K562 (cell line): Measurements from ENCODE around the gene C2orf76. TPM values are rescaled to one million over a fixed set of nuclear protein-coding genes. Genes with fewer than 3 reads are reported as not detected.
A peak's percentile ranks its signal among the peaks of the same experiment; 100 is the strongest.

Experiments used
- ATAC-seq: fragments of 200-7000 bp; cut with Tn5 transposase; 3 replicates; pipeline ENCODE4 v1.9.1; 2020; ENCODE audit warnings: moderate library complexity
- BruUV-seq: library from RNA; stranded (reverse); fragments of 400-500 nt; replicated peaks from 2 replicates; lab custom pipeline; 2021; lab: Mats Ljungman, UMichigan
- CTCF ChIA-PET: fragments of 300-600 bp; formaldehyde crosslinking; extraction: SDS; loops from one replicate; lab custom pipeline; 2021; ENCODE audit warnings: low intra/inter-chr PET ratio; lab: Yijun Ruan, JAX
- POLR2A ChIA-PET: fragments of 300-600, 350-650 bp; sonication (Branson Sonifier 250); formaldehyde crosslinking; extraction: SDS; loops from one replicate; lab custom pipeline; 2021; ENCODE audit warnings: antibody characterized with exemption, inconsistent platforms; lab: Yijun Ruan, JAX
- DNase-seq, 4 experiments: peaks; one replicate each; pipeline versions ENCODE4 v3.0.0 to v3.0.0-alpha.2; 2011 to 2018; ENCODE audit warnings: low spot score in 3 of 4, mixed read lengths in 3 of 4; ENCODE audit errors: extremely low read depth in 1 of 4
- FAIRE-seq: peaks from 2 replicates; lab custom pipeline; 2011; peaks lifted over from hg19 to GRCh38; lab: Jason Lieb, UNC
- H2AFZ ChIP-seq: 2 replicates; pipeline ENCODE4 v1.6.0; 2011; ENCODE audit warnings: low read depth, low read length, control low read depth, inconsistent platforms
- H3K27ac ChIP-seq: fragments of 200-600 bp; 3 replicates; pipeline ENCODE4 v1.8.0; 2011; ENCODE audit warnings: low read depth, mild to moderate bottlenecking, control low read depth, inconsistent platforms, low read length, moderate library complexity, mixed read lengths; ENCODE audit errors: extremely low read depth
- H3K27me3 ChIP-seq, 2 experiments: fragments of 300-600 bp in 1 of 2; 2 replicates in 1 of 2; 3 replicates in 1 of 2; pipeline versions ENCODE4 v1.6.0 to v1.8.0; 2011; ENCODE audit warnings: inconsistent platforms in 2 of 2, low read length in 2 of 2, mild to moderate bottlenecking in 1 of 2, mixed read lengths in 1 of 2, moderate library complexity in 1 of 2; ENCODE audit not compliant: control insufficient read depth in 2 of 2, insufficient read depth in 2 of 2
- H3K36me3 ChIP-seq: fragments of 300-600 bp; 3 replicates; pipeline ENCODE4 v1.8.0; 2011; ENCODE audit warnings: mild to moderate bottlenecking, low read length, inconsistent platforms; ENCODE audit not compliant: control insufficient read depth, insufficient read depth
- H3K4me1 ChIP-seq, 2 experiments: fragments of 200-600 bp in 1 of 2; replicated peaks in 1 of 2; 2 replicates in 1 of 2; 3 replicates in 1 of 2; pipeline versions ENCODE4 v1.5.1 to v1.8.0; 2011; ENCODE audit warnings: inconsistent platforms in 2 of 2, low read length in 2 of 2, mild to moderate bottlenecking in 1 of 2, mixed read lengths in 1 of 2, moderate library complexity in 1 of 2; ENCODE audit not compliant: control insufficient read depth in 2 of 2, insufficient read depth in 2 of 2
- H3K4me2 ChIP-seq: 2 replicates; pipeline ENCODE4 v1.6.1; 2011; ENCODE audit warnings: low read length, control low read depth, inconsistent platforms, mixed read lengths; ENCODE audit not compliant: insufficient read depth
- H3K4me3 ChIP-seq: fragments of 200-600 bp; sonication (generic), shearing (Covaris generic); 2 replicates; pipeline ENCODE4 v1.5.1; 2016; ENCODE audit warnings: control low read depth, inconsistent platforms
- H3K79me2 ChIP-seq: fragments of 200-600 bp; 3 replicates; pipeline ENCODE4 v1.8.0; 2011; ENCODE audit warnings: low read length, inconsistent platforms; ENCODE audit not compliant: control insufficient read depth, insufficient read depth
- H3K9ac ChIP-seq, 2 experiments: 2 replicates each; pipeline versions ENCODE4 v1.6.0 to v1.6.1; 2011; ENCODE audit warnings: low read depth in 2 of 2, low read length in 2 of 2, control low read depth in 1 of 2, inconsistent platforms in 1 of 2, mild to moderate bottlenecking in 1 of 2, mixed read lengths in 1 of 2; ENCODE audit not compliant: insufficient read depth in 1 of 2
- H3K9me1 ChIP-seq: one replicate; pipeline ENCODE4 v1.6.0; 2011; ENCODE audit warnings: inconsistent platforms, mild to moderate bottlenecking, low read length, moderate library complexity; ENCODE audit not compliant: control insufficient read depth, insufficient read depth
- H3K9me3 ChIP-seq: replicated peaks from 2 replicates; pipeline ENCODE4 v1.5.1; 2011; ENCODE audit warnings: low read depth, low read length, inconsistent platforms; ENCODE audit not compliant: control insufficient read depth, insufficient read depth
- H4K20me1 ChIP-seq: replicated peaks from 2 replicates; pipeline ENCODE4 v1.6.1; 2011; ENCODE audit warnings: low read length, inconsistent platforms, mixed read lengths; ENCODE audit not compliant: control insufficient read depth, insufficient read depth
- ELK1 ChIP-seq: sonication (generic); formaldehyde crosslinking; IDR thresholded peaks from 2 replicates; pipeline ENCODE4 v1.8.1; 2022; ENCODE audit warnings: missing genetic modification reagents
- FOXJ2 ChIP-seq: fragments of 200-800 bp; sonication (Bioruptor generic); IDR thresholded peaks from 2 replicates; pipeline ENCODE4 v1.6.1; 2016; ENCODE audit warnings: missing genetic modification characterization, missing compliant biosample characterization
- KDM2B ChIP-seq: fragments of 250-450 bp; sonication (Bioruptor Pico); IDR thresholded peaks from 2 replicates; pipeline ENCODE4 v1.8.0; 2021; ENCODE audit warnings: mild to moderate bottlenecking, moderate library complexity
- RUNX1 ChIP-seq: sonication (generic); IDR thresholded peaks from 2 replicates; pipeline ENCODE4 v1.6.1; 2016; ENCODE audit warnings: antibody characterized with exemption, low read depth
- SPI1 ChIP-seq: IDR thresholded peaks from 2 replicates; pipeline ENCODE4 v1.6.1; 2011; ENCODE audit warnings: low read depth, low read length, control low read depth, borderline replicate concordance
- WGBS: fragments of 100-300 bp; shearing (Covaris generic); methylation state at CpG from one replicate; pipeline ENCODE4 v1.1.6; 2016; ENCODE audit warnings: low coverage, mixed read lengths; ENCODE audit not compliant: insufficient coverage; ENCODE audit errors: missing lambda C conversion rate; 5-methylcytosine and 5-hydroxymethylcytosine counted together
- in situ Hi-C: fragments of 300-500 bp; cut with MboI; formaldehyde crosslinking; loops from 4 replicates; pipeline ENCODE4 v1.15.0; 2018; ENCODE audit warnings: inconsistent platforms, mixed read lengths
- intact Hi-C: fragments of 100-400 bp; cut with micrococcal nuclease; formaldehyde crosslinking; loops from 2 replicates; pipeline ENCODE4 v1.14.2; 2022
- polyA plus RNA-seq, 8 experiments: library from polyadenylated mRNA; depleted of rRNA in 4 of 8; stranded (reverse) in 5 of 8; unstranded in 3 of 8; fragments of >200 nt; fragmentation: Nextera tagmentation in 2 of 8; fragmentation: Illumina TruSeq in 1 of 8; extraction: Ambion mirVana in 2 of 8; extraction: Trizol in 1 of 8; gene quantifications; 2 replicates each; pipeline versions ENCODE4 v1.2.1 to v1.2.3, GENCODE V29; 2011 to 2014; ENCODE audit warnings: inconsistent platforms in 1 of 8, missing spikeins in 1 of 8
- total RNA-seq, 7 experiments: library from RNA; depleted of rRNA in 6 of 7; stranded (reverse); fragments of >200 nt in 6 of 7; fragmentation: Illumina TruSeq in 2 of 7; extraction: Trizol in 2 of 7; gene quantifications; 2 replicates each; pipeline versions ENCODE4 v1.2.1 to v1.2.3, GENCODE V29; 2011 to 2021; ENCODE audit warnings: low replicate concordance in 1 of 7
- TF ChIP-seq, protein P1 (sequence below), 2 experiments: fragments of 450-650 bp; IDR thresholded peaks; 2 replicates each; pipeline ENCODE4 v1.6.1; 2018; ENCODE audit warnings: mild to moderate bottlenecking in 2 of 2, low read depth in 1 of 2; ENCODE audit not compliant: partially characterized antibody in 2 of 2

Gene C2orf76
- total and polyA plus RNA-seq, 9 of the 15 experiments (the other 6 are each of a cell fraction or from before 2014, with no cell fraction given) = 4.8 to 26.2 (median 14.5) TPM

DNA sequence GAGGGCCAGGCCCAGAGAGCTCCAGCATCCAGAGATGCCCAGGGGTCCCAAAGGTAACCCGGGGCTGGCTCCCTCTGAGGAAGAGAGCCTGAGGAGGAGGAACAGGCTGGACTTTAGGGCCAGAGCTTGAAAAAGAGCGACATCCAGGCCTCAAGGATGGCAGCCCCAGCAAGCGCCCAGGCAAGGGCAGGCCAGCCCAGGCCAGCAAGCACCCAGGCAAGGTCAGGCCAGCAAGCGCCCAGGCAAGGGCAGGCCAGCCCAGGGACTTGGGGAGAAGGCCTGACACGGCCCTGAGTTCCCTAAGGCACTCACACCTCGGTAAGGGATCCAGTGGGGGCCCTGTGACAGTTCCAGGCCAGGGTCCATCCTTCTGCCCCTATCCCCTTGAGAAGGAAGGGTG is 30.6 kb upstream of the C2orf76 start (continued):
- TF ChIP-seq, protein P1, sequence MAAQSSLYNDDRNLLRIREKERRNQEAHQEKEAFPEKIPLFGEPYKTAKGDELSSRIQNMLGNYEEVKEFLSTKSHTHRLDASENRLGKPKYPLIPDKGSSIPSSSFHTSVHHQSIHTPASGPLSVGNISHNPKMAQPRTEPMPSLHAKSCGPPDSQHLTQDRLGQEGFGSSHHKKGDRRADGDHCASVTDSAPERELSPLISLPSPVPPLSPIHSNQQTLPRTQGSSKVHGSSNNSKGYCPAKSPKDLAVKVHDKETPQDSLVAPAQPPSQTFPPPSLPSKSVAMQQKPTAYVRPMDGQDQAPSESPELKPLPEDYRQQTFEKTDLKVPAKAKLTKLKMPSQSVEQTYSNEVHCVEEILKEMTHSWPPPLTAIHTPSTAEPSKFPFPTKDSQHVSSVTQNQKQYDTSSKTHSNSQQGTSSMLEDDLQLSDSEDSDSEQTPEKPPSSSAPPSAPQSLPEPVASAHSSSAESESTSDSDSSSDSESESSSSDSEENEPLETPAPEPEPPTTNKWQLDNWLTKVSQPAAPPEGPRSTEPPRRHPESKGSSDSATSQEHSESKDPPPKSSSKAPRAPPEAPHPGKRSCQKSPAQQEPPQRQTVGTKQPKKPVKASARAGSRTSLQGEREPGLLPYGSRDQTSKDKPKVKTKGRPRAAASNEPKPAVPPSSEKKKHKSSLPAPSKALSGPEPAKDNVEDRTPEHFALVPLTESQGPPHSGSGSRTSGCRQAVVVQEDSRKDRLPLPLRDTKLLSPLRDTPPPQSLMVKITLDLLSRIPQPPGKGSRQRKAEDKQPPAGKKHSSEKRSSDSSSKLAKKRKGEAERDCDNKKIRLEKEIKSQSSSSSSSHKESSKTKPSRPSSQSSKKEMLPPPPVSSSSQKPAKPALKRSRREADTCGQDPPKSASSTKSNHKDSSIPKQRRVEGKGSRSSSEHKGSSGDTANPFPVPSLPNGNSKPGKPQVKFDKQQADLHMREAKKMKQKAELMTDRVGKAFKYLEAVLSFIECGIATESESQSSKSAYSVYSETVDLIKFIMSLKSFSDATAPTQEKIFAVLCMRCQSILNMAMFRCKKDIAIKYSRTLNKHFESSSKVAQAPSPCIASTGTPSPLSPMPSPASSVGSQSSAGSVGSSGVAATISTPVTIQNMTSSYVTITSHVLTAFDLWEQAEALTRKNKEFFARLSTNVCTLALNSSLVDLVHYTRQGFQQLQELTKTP (IDR thresholded peaks at IDR 0.05; ENCODE audit: low read depth in 1 of 2, partially characterized antibody in 2 of 2) = no peak

DNA sequence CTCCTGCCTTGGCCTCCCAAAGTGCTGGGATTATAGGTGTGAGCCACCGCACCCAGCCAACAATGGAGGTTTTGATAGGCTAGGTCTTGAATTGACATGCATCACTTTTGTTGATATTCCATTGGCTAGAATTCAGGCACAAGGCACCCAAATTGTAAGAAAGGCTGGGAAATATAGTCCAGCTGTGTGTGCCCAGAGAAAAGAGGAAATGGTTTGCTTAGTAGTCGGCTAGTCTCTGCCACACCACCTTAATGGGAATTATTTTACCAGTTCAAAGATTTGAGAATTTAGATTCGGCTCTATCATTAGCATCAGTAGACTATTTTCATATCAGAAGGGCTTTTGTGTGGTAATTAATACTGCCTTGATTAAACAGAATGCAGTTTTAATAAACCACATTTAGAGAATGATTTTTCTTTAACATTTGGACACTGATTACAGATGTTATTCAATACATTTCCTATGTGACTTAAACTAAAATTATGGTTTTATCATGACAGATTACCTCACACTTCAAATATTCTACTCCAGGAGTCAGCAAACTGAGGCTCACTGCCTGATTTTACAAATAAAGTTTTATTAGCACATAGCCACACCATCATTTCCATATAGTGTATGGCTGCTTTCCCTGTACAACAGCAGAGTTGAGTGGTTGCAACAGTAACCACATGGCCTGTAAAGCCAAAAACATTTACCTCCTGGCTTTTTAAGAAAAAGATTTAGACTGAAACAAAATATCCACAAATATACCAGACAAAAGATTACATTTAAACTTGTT is 27.5 kb upstream of the C2orf76 start:
- H3K79me2 ChIP-seq = no peaks in the 10 kb centered on the region
- 30% methylated on average over 3 of the region's 3 CpGs for WGBS
- H2AFZ ChIP-seq = no peak overlapping the region
- no peak overlapping the region for H3K27ac ChIP-seq
- in situ Hi-C loops = no loop called here
- no TSS peak for BruUV-seq
- ChIA-PET POLR2A (interaction anchor here (1.0 kb wide), 1 partner anchor 10 kb away, joined by 3 read pairs; no protein-coding TSS in a partner anchor), CTCF (no interaction called here)
- peaks cover 13 to 25% of the 10 kb centered on the region in 2 experiments for H3K27me3 ChIP-seq
- intact Hi-C loops = no loop called here
- no peaks in the 10 kb centered on the region for H3K9me3 ChIP-seq
- FAIRE-seq = no peak
- H3K4me2 ChIP-seq = no peak overlapping the region
- no peaks in the 10 kb centered on the region; a peak in 3 of 5 replicates for H3K4me1 ChIP-seq
- DNase-seq = no peak
- H3K4me3 ChIP-seq = no peak overlapping the region
- H4K20me1 ChIP-seq = no peaks in the 10 kb centered on the region
- H3K9me1 ChIP-seq = no peaks in the 10 kb centered on the region
- H3K36me3 ChIP-seq = no peaks in the 10 kb centered on the region
- ATAC-seq = no peak
- no peak overlapping the region for H3K9ac ChIP-seq
- TF ChIP-seq FOXJ2 (tag) (no peak), ELK1 (CRISPR knock-in tag) (no peak), RUNX1 (no peak), SPI1 (peak; percentile 65), KDM2B (CRISPR knock-in tag) (no peak)
